ENCODE data around the gene PI4KA. TPM values are rescaled to one million over a fixed set of nuclear protein-coding genes. Genes with fewer than 3 reads are reported as not detected.

PI4KA gene
- total and polyA plus RNA-seq, 2 experiments from 2014 or later, result 17.1 to 38.1 TPM

GRCh38 chr22:20787746-20788626 lies 70.6 kb downstream of the PI4KA start:
- no peaks in the 10 kb centered on the region; the same call in 2 of the 3 replicates for H3K36me3 Mint-ChIP-seq (ENCODE audit: low read depth)
- Histone ChIP-seq H3K27me3 (ENCODE audit: insufficient read depth) (no peaks in the 10 kb centered on the region), H3K4me2 (no peak overlapping the region), H4K20me1 (replicated peaks; ENCODE audit: insufficient read depth) (no peaks in the 10 kb centered on the region; the same call in 1 of the 2 replicates), H3K36me3 (ENCODE audit: insufficient read depth) (no peaks in the 10 kb centered on the region), H3K79me2 (replicated peaks; ENCODE audit: insufficient read depth) (no peaks in the 10 kb centered on the region), H3K4me1 (ENCODE audit: insufficient read depth) (peaks cover 6% of the 10 kb centered on the region), H3K27ac (ENCODE audit: low read depth) (no peak overlapping the region), H3K4me3 (no peak overlapping the region), H3K9me2 (ENCODE audit: insufficient read depth) (no peaks in the 10 kb centered on the region), H3F3A (replicated peaks; ENCODE audit: low read depth) (no peaks in the 10 kb centered on the region), H2AFZ (no peak overlapping the region)
- no peak for ATAC-seq
- no peak for DNase-seq (ENCODE audit: low spot score)
- TF ChIP-seq ZNF114 (CRISPR knock-in tag; IDR thresholded peaks at IDR 0.05), result no peak
- no peak for TF ChIP-seq STAT1 (IDR thresholded peaks at IDR 0.05; ENCODE audit: unreplicated experiment)
- no peak for TF ChIP-seq JUNB (IDR thresholded peaks at IDR 0.05; ENCODE audit: unreplicated experiment)
- TF ChIP-seq ZNF462 (CRISPR knock-in tag; IDR thresholded peaks at IDR 0.05), result no peak
- TF ChIP-seq ZNF331 (CRISPR knock-in tag; IDR thresholded peaks at IDR 0.05; ENCODE audit: low read depth), result no peak
- no peak for TF ChIP-seq NANOG (IDR thresholded peaks at IDR 0.05; ENCODE audit: borderline replicate concordance)
- no peak for TF ChIP-seq EZH2phosphoT487 (IDR thresholded peaks at IDR 0.05; ENCODE audit: unreplicated experiment)
- TF ChIP-seq REST (IDR thresholded peaks at IDR 0.05; ENCODE audit: unreplicated experiment), result no peak
- TF ChIP-seq ETS1 (IDR thresholded peaks at IDR 0.05), result no peak
- H3K4me3 Mint-ChIP-seq, result no peak overlapping the region
- peaks cover 7% of the 10 kb centered on the region for H3K27me3 Mint-ChIP-seq (ENCODE audit: insufficient read depth, low read depth, poor library complexity)
- H3K27ac Mint-ChIP-seq, result no peak overlapping the region
- no peaks in the 10 kb centered on the region for H3K9me3 Mint-ChIP-seq
- H3K4me1 Mint-ChIP-seq, result peaks cover 16% of the 10 kb centered on the region
